SK-N-MC (cell line): ENCODE measurements around the gene KCND2.

Experiments
- EZH2 ChIP-seq: fragments of 200-600 bp; sonication (generic); IDR thresholded peaks from one replicate; pipeline ENCODE4 v1.6.1; 2017; ENCODE audit warnings: antibody characterized with exemption
- POLR2AphosphoS5 ChIP-seq: IDR thresholded peaks from 2 replicates; pipeline ENCODE4 v1.6.1; 2012; ENCODE audit warnings: mild to moderate bottlenecking, low read depth, low read length, borderline replicate concordance

DNA sequence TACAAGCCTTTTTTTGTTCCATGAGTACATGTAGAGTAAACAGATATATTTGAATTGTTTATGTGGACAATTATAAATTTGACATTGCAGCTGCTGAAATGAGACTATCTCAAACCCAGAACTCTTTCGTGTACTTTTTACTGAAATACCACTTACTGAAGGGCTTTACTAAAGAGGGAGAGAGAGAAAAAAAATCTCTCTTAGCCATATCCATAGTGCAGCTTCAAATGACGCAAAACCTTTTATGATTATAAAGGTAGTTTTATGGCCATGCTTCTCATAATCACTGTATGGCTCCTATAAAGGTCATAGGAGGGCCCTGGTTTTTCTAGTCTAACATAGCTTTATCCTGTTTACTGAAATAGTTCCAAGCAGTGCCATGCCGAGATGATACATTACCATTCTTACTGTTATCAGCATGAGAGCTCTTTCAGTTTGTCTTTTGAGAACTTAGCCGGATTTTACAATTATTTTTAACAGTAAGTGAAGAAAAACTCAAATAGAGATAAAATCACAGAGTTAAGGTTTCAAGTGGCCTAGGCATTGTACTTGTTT lies 35.1 kb downstream of the KCND2 start:
- no peak for TF ChIP-seq EZH2
- TF ChIP-seq POLR2AphosphoS5 = no peak
